ENCODE results near the gene TBX5. TPM values are rescaled to one million over a fixed set of nuclear protein-coding genes. Genes with fewer than 3 reads are reported as not detected.
A peak's percentile ranks its signal among the peaks of the same experiment; 100 is the strongest.

Gene TBX5
- total and polyA plus RNA-seq, 2 experiments from 2014 or later: 0.21 TPM; not detected in 1

GRCh38 chr12:114397978-114398881 is 7.7 kb downstream of the TBX5 start:
- Mint-ChIP-seq H3K36me3 (ENCODE audit: low read depth) (no peaks in the 10 kb centered on the region; the same call in 2 of the 3 replicates), H3K4me1 (peaks cover 71% of the 10 kb centered on the region), H3K27ac (no peak overlapping the region), H3K9me3 (peaks cover 9% of the 10 kb centered on the region; the same call in 2 of the 3 replicates), H3K27me3 (ENCODE audit: insufficient read depth, low read depth, poor library complexity) (peaks cover 99% of the 10 kb centered on the region), H3K4me3 (peak overlapping the region; percentile 45; the same call in 2 of the 3 replicates)
- DNase-seq (ENCODE audit: low spot score): peak; percentile 40
- Histone ChIP-seq H3K79me2 (replicated peaks; ENCODE audit: insufficient read depth) (no peaks in the 10 kb centered on the region), H3K27me3 (ENCODE audit: insufficient read depth) (peaks cover 100% of the 10 kb centered on the region), H4K20me1 (replicated peaks; ENCODE audit: insufficient read depth) (peaks cover 39% of the 10 kb centered on the region), H3K4me2 (peak overlapping the region; percentile 65), H2AFZ (no peak overlapping the region; the same call in 1 of the 2 replicates), H3K9me2 (ENCODE audit: insufficient read depth) (no peaks in the 10 kb centered on the region), H3K36me3 (ENCODE audit: insufficient read depth) (no peaks in the 10 kb centered on the region), H3K4me3 (0 out of 2 replicates have a peak overlapping the region, but pooled peaks have one; percentile 32), H3F3A (replicated peaks; ENCODE audit: low read depth) (peaks cover 24% of the 10 kb centered on the region; the same call in 1 of the 2 replicates), H3K4me1 (ENCODE audit: insufficient read depth) (peaks cover 78% of the 10 kb centered on the region), H3K27ac (ENCODE audit: low read depth) (no peak overlapping the region)
- peak; percentile 2 for ATAC-seq
- TF ChIP-seq NANOG (IDR thresholded peaks at IDR 0.05; ENCODE audit: borderline replicate concordance) (no peak), ZNF462 (CRISPR knock-in tag; IDR thresholded peaks at IDR 0.05) (no peak), EZH2 (IDR thresholded peaks at IDR 0.05; ENCODE audit: low read depth, unreplicated experiment) (peak; percentile 94), STAT1 (IDR thresholded peaks at IDR 0.05; ENCODE audit: unreplicated experiment) (no peak), EZH2phosphoT487 (IDR thresholded peaks at IDR 0.05; ENCODE audit: unreplicated experiment) (peak; percentile 34)
